Urinary bladder (tissue), 4 donors: ENCODE results near the gene FTSJ3. TPM values are rescaled to one million over a fixed set of nuclear protein-coding genes. Genes with fewer than 3 reads are reported as not detected.
"Not testable (repeated sequence)": the region's sequence is repeated elsewhere in the genome, so short reads cannot be mapped to it uniquely, and the experiment has no call there.

Source experiments
- DNase-seq: peaks from one replicate; pipeline ENCODE4 v3.0.0-alpha.2; 2015; ENCODE audit errors: extremely low spot score
- H3K27ac ChIP-seq: one replicate; pipeline ENCODE4 v1.5.1; 2013; ENCODE audit warnings: low read depth, mild to moderate bottlenecking, moderate library complexity
- H3K36me3 ChIP-seq: one replicate; pipeline ENCODE4 v1.6.1; 2013; ENCODE audit warnings: mild to moderate bottlenecking, moderate library complexity; ENCODE audit not compliant: insufficient read depth
- H3K4me1 ChIP-seq: one replicate; pipeline ENCODE4 v1.6.1; 2013; ENCODE audit warnings: mild to moderate bottlenecking, moderate library complexity; ENCODE audit not compliant: insufficient read depth
- H3K4me3 ChIP-seq: one replicate; pipeline ENCODE4 v1.5.1; 2013; ENCODE audit warnings: low read depth, low read length
- WGBS: extraction: QIAGEN DNeasy Blood & Tissue Kit; methylation state at CpG from one replicate; pipeline ENCODE4 v1.1.7; 2013; 5-methylcytosine and 5-hydroxymethylcytosine counted together
- polyA plus RNA-seq: library from polyadenylated mRNA; stranded (reverse); fragments of 200-250 nt; gene quantifications from one replicate; pipeline ENCODE4 v1.2.3, GENCODE V29; 2013
- total RNA-seq: library from RNA; depleted of rRNA; stranded (reverse); fragments of >200 nt; gene quantifications from one replicate; pipeline ENCODE4 v1.2.3, GENCODE V29; 2014
- donor health status: healthy with polysubstance abuse.
- donor health status: healthy.

FTSJ3 gene
- total and polyA plus RNA-seq, 2 donors: 27.1 to 38.0 TPM

- no peaks in the 10 kb centered on the region for H3K4me1 ChIP-seq
- H3K4me3 ChIP-seq: no peak overlapping the region
- H3K27ac ChIP-seq: no peak overlapping the region
- 67% methylated on average over 9 of the region's 9 CpGs for WGBS
- no peaks in the 10 kb centered on the region for H3K36me3 ChIP-seq
- DNase-seq: no peak
Measured at GRCh38 chr17:63850401-63850800, 22.9 kb upstream of the FTSJ3 start.

- H3K36me3 ChIP-seq: no peaks in the 10 kb centered on the region
- H3K4me3 ChIP-seq: no peak overlapping the region
- H3K27ac ChIP-seq: no peak overlapping the region
- DNase-seq: peak; percentile 77
- WGBS: 17% methylated on average over 82 of the region's 82 CpGs
- H3K4me1 ChIP-seq: no peaks in the 10 kb centered on the region
Measured at GRCh38 chr17:63848834-63849689, 21.6 kb upstream of the FTSJ3 start.

- H3K4me1 ChIP-seq: no peaks in the 10 kb centered on the region
- H3K4me3 ChIP-seq: no peak overlapping the region
- H3K36me3 ChIP-seq: no peaks in the 10 kb centered on the region
- no peak for DNase-seq
- H3K27ac ChIP-seq: no peak overlapping the region
- 80% methylated on average over 3 of the region's 3 CpGs for WGBS
Measured at GRCh38 chr17:63847525-63848249, 20.2 kb upstream of the FTSJ3 start.

GRCh38 chr17:63845509-63845908, 18.0 kb upstream of the FTSJ3 start:
- H3K4me3 ChIP-seq: no peak overlapping the region
- no peaks in the 10 kb centered on the region for H3K36me3 ChIP-seq
- H3K4me1 ChIP-seq: no peaks in the 10 kb centered on the region
- 35% methylated on average over 1 of the region's 1 CpG for WGBS
- no peak for DNase-seq
- no peak overlapping the region for H3K27ac ChIP-seq

GRCh38 chr17:63843910-63844677, 16.6 kb upstream of the FTSJ3 start:
- 49% methylated on average over 9 of the region's 9 CpGs for WGBS
- no peak overlapping the region for H3K27ac ChIP-seq
- no peak overlapping the region for H3K4me3 ChIP-seq
- H3K36me3 ChIP-seq: no peaks in the 10 kb centered on the region
- DNase-seq: no peak
- H3K4me1 ChIP-seq: no peaks in the 10 kb centered on the region

GRCh38 chr17:63843387-63843888, 16.0 kb upstream of the FTSJ3 start:
- not testable (repeated sequence) for DNase-seq, H3K27ac ChIP-seq, H3K36me3 ChIP-seq, H3K4me1 ChIP-seq
- 6% methylated on average over 19 of the region's 19 CpGs for WGBS
- peak overlapping the region; percentile 27 for H3K4me3 ChIP-seq

GRCh38 chr17:63842540-63843386, 15.3 kb upstream of the FTSJ3 start, which contains the start of gene SMARCD2:
Gene SMARCD2 (minus strand): TSS chr17:63842685. CDS start chr17:63842674, 11 bp downstream.
- Histone ChIP-seq H3K4me1 (no peaks in the 10 kb centered on the region), H3K36me3 (no peaks in the 10 kb centered on the region), H3K27ac (peak within 1 kb of the TSS; percentile 85), H3K4me3 (peak within 1 kb of the TSS; percentile 96)
- under 1% methylated on average over 92 of the region's 92 CpGs for WGBS
- DNase-seq: peak; percentile 95

GRCh38 chr17:63842173-63842539, 14.7 kb upstream of the FTSJ3 start:
- Histone ChIP-seq H3K36me3 (no peaks in the 10 kb centered on the region), H3K4me3 (peak overlapping the region; percentile 96), H3K4me1 (no peaks in the 10 kb centered on the region), H3K27ac (peak overlapping the region; percentile 85)
- under 1% methylated on average over 36 of the region's 36 CpGs for WGBS
- no peak for DNase-seq

- 3% methylated on average over 26 of the region's 26 CpGs for WGBS
- Histone ChIP-seq H3K36me3 (no peaks in the 10 kb centered on the region), H3K27ac (peak overlapping the region; percentile 85), H3K4me3 (peak overlapping the region; percentile 96), H3K4me1 (no peaks in the 10 kb centered on the region)
- DNase-seq: no peak
Measured at GRCh38 chr17:63841350-63842172, 14.1 kb upstream of the FTSJ3 start.

GRCh38 chr17:63840591-63841349, 13.3 kb upstream of the FTSJ3 start:
- no peak for DNase-seq
- H3K4me1 ChIP-seq: no peaks in the 10 kb centered on the region
- H3K36me3 ChIP-seq: no peaks in the 10 kb centered on the region
- H3K27ac ChIP-seq: peak overlapping the region; percentile 46
- peak overlapping the region; percentile 96 for H3K4me3 ChIP-seq
- 44% methylated on average over 4 of the region's 4 CpGs for WGBS

GRCh38 chr17:63838631-63839171, 11.2 kb upstream of the FTSJ3 start:
- no peaks in the 10 kb centered on the region for H3K36me3 ChIP-seq

More at GRCh38 chr17:63838631-63839171, 11.2 kb upstream of the FTSJ3 start:
- H3K4me1 ChIP-seq: no peaks in the 10 kb centered on the region
- no peak overlapping the region for H3K4me3 ChIP-seq
- peak overlapping the region; percentile 28 for H3K27ac ChIP-seq
- WGBS: 21% methylated on average over 7 of the region's 7 CpGs
- peak; percentile 36 for DNase-seq
